Endothelial cell of umbilical vein (primary cell): ENCODE measurements around the gene DENND1B. TPM values are rescaled to one million over a fixed set of nuclear protein-coding genes. Genes with fewer than 3 reads are reported as not detected.
"Not testable (repeated sequence)": the region's sequence is repeated elsewhere in the genome, so short reads cannot be mapped to it uniquely, and the experiment has no call there.

ENCODE experiments used
- BruUV-seq: library from RNA; stranded (reverse); fragments of 400-500 nt; replicated peaks from 2 replicates; lab custom pipeline; 2021; lab: Mats Ljungman, UMichigan
- CTCF ChIA-PET: fragments of 300-600, 350-600 bp; sonication (Branson Sonifier 250); formaldehyde crosslinking; loops from one replicate; lab custom pipeline; 2021; ENCODE audit warnings: antibody characterized with exemption, inconsistent platforms; lab: Charles Lee
- POLR2A ChIA-PET: fragments of 300-600, 350-600 bp; sonication (Branson Sonifier 250); formaldehyde crosslinking; loops from one replicate; lab custom pipeline; 2021; ENCODE audit warnings: antibody characterized with exemption, inconsistent platforms; lab: Charles Lee
- DNase-seq: peaks from one replicate; pipeline ENCODE4 v3.0.0-alpha.2; 2011; ENCODE audit warnings: low read depth, low spot score
- FAIRE-seq: peaks from 2 replicates; lab custom pipeline; 2011; peaks lifted over from hg19 to GRCh38; lab: Jason Lieb, UNC
- H2AFZ ChIP-seq: 2 replicates; pipeline ENCODE4 v1.6.0; 2012; ENCODE audit warnings: low read depth, low read length, control low read depth, inconsistent platforms
- H3K27ac ChIP-seq: 2 replicates; pipeline ENCODE4 v1.5.1; 2011; ENCODE audit warnings: low read depth, mild to moderate bottlenecking, control low read depth, low read length, moderate library complexity; ENCODE audit not compliant: insufficient read depth
- H3K27me3 ChIP-seq, 2 experiments: 2 replicates each; pipeline versions ENCODE4 v1.6.0 to v1.6.1; 2011; ENCODE audit warnings: low read length in 2 of 2, mixed read lengths in 1 of 2; ENCODE audit not compliant: control insufficient read depth in 2 of 2, insufficient read depth in 2 of 2
- H3K36me3 ChIP-seq, 2 experiments: 2 replicates in 1 of 2; 3 replicates in 1 of 2; pipeline ENCODE4 v1.5.1; 2011; ENCODE audit warnings: low read length in 2 of 2, mild to moderate bottlenecking in 1 of 2, moderate library complexity in 1 of 2; ENCODE audit not compliant: control insufficient read depth in 2 of 2, insufficient read depth in 2 of 2; ENCODE audit errors: extremely low read depth in 1 of 2
- H3K4me1 ChIP-seq: 3 replicates; pipeline ENCODE4 v1.5.1; 2011; ENCODE audit warnings: mild to moderate bottlenecking, low read length; ENCODE audit not compliant: control insufficient read depth, insufficient read depth; ENCODE audit errors: extremely low read depth
- H3K4me2 ChIP-seq: 2 replicates; pipeline ENCODE4 v1.6.1; 2011; ENCODE audit warnings: low read length, control low read depth, mixed read lengths; ENCODE audit not compliant: insufficient read depth
- H3K4me3 ChIP-seq, 3 experiments: fragments of 200-600 bp in 1 of 3; sonication (generic), shearing (Covaris generic) in 1 of 3; replicated peaks in 1 of 3; 2 replicates each; pipeline ENCODE4 v1.5.1; 2011 to 2016; ENCODE audit warnings: control low read depth in 3 of 3, low read length in 3 of 3, mild to moderate bottlenecking in 2 of 3, inconsistent platforms in 1 of 3, low read depth in 1 of 3, moderate library complexity in 1 of 3; ENCODE audit not compliant: insufficient read depth in 1 of 3
- H3K79me2 ChIP-seq: 2 replicates; pipeline ENCODE4 v1.6.0; 2012; ENCODE audit warnings: low read length, inconsistent platforms; ENCODE audit not compliant: control insufficient read depth, insufficient read depth
- H3K9ac ChIP-seq: replicated peaks from 2 replicates; pipeline ENCODE3; 2011; ENCODE audit warnings: low read length, control low read depth; ENCODE audit not compliant: insufficient read depth; ENCODE audit errors: extremely low read depth
- H3K9me1 ChIP-seq: replicated peaks from 3 replicates; pipeline ENCODE4 v1.6.0; 2011; ENCODE audit warnings: mild to moderate bottlenecking, low read length; ENCODE audit not compliant: control insufficient read depth, insufficient read depth; ENCODE audit errors: extremely low read depth
- H3K9me3 ChIP-seq: replicated peaks from 2 replicates; pipeline ENCODE4 v1.5.1; 2012; ENCODE audit warnings: low read length, inconsistent platforms; ENCODE audit not compliant: control insufficient read depth, insufficient read depth
- H4K20me1 ChIP-seq: replicated peaks from 2 replicates; pipeline ENCODE3; 2011; ENCODE audit warnings: mild to moderate bottlenecking, low read length; ENCODE audit not compliant: control insufficient read depth, insufficient read depth; ENCODE audit errors: extremely low read depth
- CTCF ChIP-seq, 2 donors: IDR thresholded peaks; 1 replicate in 1 of 2; 2 replicates in 1 of 2; pipeline ENCODE4 v1.5.1; 2011; ENCODE audit warnings: low read length in 2 of 2, mild to moderate bottlenecking in 2 of 2, moderate library complexity in 2 of 2, control low read depth in 1 of 2, inconsistent platforms in 1 of 2, low read depth in 1 of 2; ENCODE audit not compliant: insufficient read depth in 1 of 2; ENCODE audit errors: extremely low read depth in 1 of 2
- EZH2 ChIP-seq: IDR thresholded peaks from 2 replicates; pipeline ENCODE4 v1.6.1; 2012; ENCODE audit warnings: borderline replicate concordance, low read depth, mild to moderate bottlenecking, moderate library complexity, low read length, inconsistent platforms; ENCODE audit not compliant: severe bottlenecking
- FOS ChIP-seq: IDR thresholded peaks from 2 replicates; pipeline ENCODE4 v1.6.1; 2011; ENCODE audit warnings: mild to moderate bottlenecking, low read length, moderate library complexity, borderline replicate concordance; ENCODE audit not compliant: insufficient read depth
- GATA2 ChIP-seq: IDR thresholded peaks from 2 replicates; pipeline ENCODE4 v1.7.0; 2011; ENCODE audit warnings: low read depth, mild to moderate bottlenecking, moderate library complexity, mixed read lengths, low read length; ENCODE audit not compliant: insufficient read length, insufficient read depth
- JUN ChIP-seq: IDR thresholded peaks from 2 replicates; pipeline ENCODE4 v1.6.1; 2011; ENCODE audit warnings: borderline replicate concordance, low read depth; ENCODE audit not compliant: insufficient read length, insufficient read depth
- MAX ChIP-seq: IDR thresholded peaks from 2 replicates; pipeline ENCODE4 v1.6.1; 2011; ENCODE audit not compliant: insufficient read depth, insufficient read length
- MYC ChIP-seq: IDR thresholded peaks from one replicate; pipeline ENCODE4 v1.6.1; 2011; ENCODE audit warnings: mild to moderate bottlenecking, low read depth, low read length
- POLR2A ChIP-seq: IDR thresholded peaks from 2 replicates; pipeline ENCODE4 v1.6.1; 2012; ENCODE audit warnings: low read depth, mild to moderate bottlenecking, control low read depth, low read length
- POLR2AphosphoS5 ChIP-seq: IDR thresholded peaks from 2 replicates; pipeline ENCODE4 v1.6.1; 2012; ENCODE audit warnings: low read depth, mild to moderate bottlenecking, control low read depth, low read length, moderate library complexity; ENCODE audit not compliant: insufficient read depth
- dilution Hi-C: fragments of 300-500 bp; cut with MboI; formaldehyde crosslinking; loops from one replicate; pipeline ENCODE4 v1.15.0; 2019; ENCODE audit warnings: low sequenced_read_pairs; ENCODE audit not compliant: extremely low pct_ligation_motif_present
- intact Hi-C: fragments of 100-400 bp; cut with micrococcal nuclease; formaldehyde crosslinking; loops from one replicate; pipeline ENCODE4 v1.10.0; 2022
- polyA plus RNA-seq, 4 experiments: library from polyadenylated mRNA; depleted of rRNA in 3 of 4; stranded (reverse) in 3 of 4; unstranded in 1 of 4; fragments of >200 nt; gene quantifications; 2 replicates each; pipeline versions ENCODE4 v1.2.1 to v1.2.3, GENCODE V29; 2011 to 2012; ENCODE audit warnings: missing spikeins in 1 of 4
- total RNA-seq: library from RNA; stranded (reverse); gene quantifications from 2 replicates; pipeline ENCODE4 v1.2.3, GENCODE V29; 2021

DENND1B gene
- total and polyA plus RNA-seq, 2 donors (not counting 3 experiments of a cell fraction or from before 2014, with no cell fraction given) = 0.97 to 3.3 TPM

GRCh38 chr1:197761654-197762053 lies 13.6 kb downstream of the DENND1B start:
- no peaks in the 10 kb centered on the region for H3K36me3 ChIP-seq
- POLR2A ChIA-PET = no interaction called here
- dilution Hi-C loops (no loop called here), intact Hi-C loops (no loop called here)
- H3K4me1 ChIP-seq = no peaks in the 10 kb centered on the region
- H2AFZ ChIP-seq = no peak overlapping the region
- DNase-seq = no peak
- no peaks in the 10 kb centered on the region for H3K9me3 ChIP-seq
- H3K27me3 ChIP-seq = no peaks in the 10 kb centered on the region
- no peak overlapping the region for H3K9ac ChIP-seq
- CTCF ChIA-PET = no interaction called here
- TF ChIP-seq POLR2AphosphoS5 = no peak
- TF ChIP-seq FOS = no peak
- TF ChIP-seq JUN = no peak
- no peak for TF ChIP-seq POLR2A
- TF ChIP-seq MYC = no peak
- TF ChIP-seq EZH2 = no peak
- TF ChIP-seq CTCF (IDR thresholded peaks at IDR 0.05; ENCODE audit: extremely low read depth in 1 of 2, insufficient read depth in 1 of 2, low read depth in 1 of 2, low read length in 2 of 2) = no peak
- no peak for TF ChIP-seq MAX
- no peak for TF ChIP-seq GATA2
- FAIRE-seq = no peak
- no peaks in the 10 kb centered on the region for H3K79me2 ChIP-seq
- no peak overlapping the region for H3K27ac ChIP-seq
- H4K20me1 ChIP-seq = no peaks in the 10 kb centered on the region
- H3K9me1 ChIP-seq = peaks cover 4% of the 10 kb centered on the region
- H3K4me3 ChIP-seq = no peak overlapping the region
- H3K4me2 ChIP-seq = no peak overlapping the region
- BruUV-seq = no TSS peak

GRCh38 chr1:197755553-197755952 lies 19.7 kb downstream of the DENND1B start:
- intact Hi-C loops, FAIRE-seq, H3K9me3 ChIP-seq, H4K20me1 ChIP-seq, DNase-seq, H3K79me2 ChIP-seq, H3K4me1 ChIP-seq, H3K27ac ChIP-seq, H2AFZ ChIP-seq, H3K4me3 ChIP-seq, dilution Hi-C loops, H3K9me1 ChIP-seq, H3K36me3 ChIP-seq, H3K27me3 ChIP-seq, POLR2A ChIA-PET, BruUV-seq, H3K4me2 ChIP-seq, H3K9ac ChIP-seq: not testable (repeated sequence)
- CTCF ChIA-PET = interaction anchor here (0.8 to 0.9 kb wide), 2 partner anchors 9 to 18 kb away, joined by 3 to 4 read pairs; no protein-coding TSS in a partner anchor

- H3K4me1 ChIP-seq, H2AFZ ChIP-seq, intact Hi-C loops, H4K20me1 ChIP-seq, BruUV-seq, FAIRE-seq, CTCF ChIA-PET, H3K4me3 ChIP-seq, dilution Hi-C loops, H3K27ac ChIP-seq, H3K27me3 ChIP-seq, POLR2A ChIA-PET, H3K4me2 ChIP-seq, H3K79me2 ChIP-seq, H3K9me3 ChIP-seq, H3K36me3 ChIP-seq, DNase-seq, H3K9me1 ChIP-seq, H3K9ac ChIP-seq: not testable (repeated sequence)
Measured at GRCh38 chr1:197752652-197753164, 22.6 kb downstream of the DENND1B start.
